Liver (tissue), 9 donors: ENCODE measurements around the gene CELF4. TPM values are rescaled to one million over a fixed set of nuclear protein-coding genes. Genes with fewer than 3 reads are reported as not detected.

Source experiments
- DNase-seq: peaks from one replicate; pipeline ENCODE4 v3.0.0-alpha.2; 2017; ENCODE audit warnings: low spot score
- H3K27ac ChIP-seq, 2 donors: one replicate each; pipeline ENCODE4 v1.7.0; 2013; ENCODE audit warnings: inconsistent platforms in 2 of 2, low read length in 2 of 2, control low read depth in 1 of 2, low read depth in 1 of 2, mild to moderate bottlenecking in 1 of 2
- H3K27me3 ChIP-seq, 4 donors: one replicate each; pipeline versions ENCODE4 v1.6.1 to v1.7.0; 2013; ENCODE audit warnings: low read length in 3 of 4, inconsistent platforms in 1 of 4, mild to moderate bottlenecking in 1 of 4, moderate library complexity in 1 of 4; ENCODE audit not compliant: control insufficient read depth in 4 of 4, insufficient read depth in 4 of 4
- H3K36me3 ChIP-seq, 4 donors: one replicate each; pipeline versions ENCODE4 v1.6.1 to v1.7.0; 2013; ENCODE audit warnings: low read length in 3 of 4, mild to moderate bottlenecking in 3 of 4, low read depth in 1 of 4, moderate library complexity in 1 of 4; ENCODE audit not compliant: control insufficient read depth in 4 of 4, insufficient read depth in 3 of 4
- H3K4me1 ChIP-seq, 4 donors: one replicate each; pipeline versions ENCODE4 v1.6.1 to v1.7.0; 2013; ENCODE audit warnings: low read length in 3 of 4, mild to moderate bottlenecking in 3 of 4, moderate library complexity in 1 of 4; ENCODE audit not compliant: control insufficient read depth in 4 of 4, insufficient read depth in 4 of 4
- H3K4me3 ChIP-seq, 3 donors: one replicate each; pipeline versions ENCODE4 v1.6.1 to v1.7.0; 2013; ENCODE audit warnings: low read length in 3 of 3, control low read depth in 1 of 3, low read depth in 1 of 3, mild to moderate bottlenecking in 1 of 3
- H3K9ac ChIP-seq, 2 donors: one replicate each; pipeline ENCODE4 v1.7.0; 2013; ENCODE audit warnings: low read length in 2 of 2, mild to moderate bottlenecking in 2 of 2, moderate library complexity in 2 of 2, control low read depth in 1 of 2, low read depth in 1 of 2
- H3K9me3 ChIP-seq, 4 donors: one replicate each; pipeline versions ENCODE4 v1.6.1 to v1.7.0; 2013; ENCODE audit warnings: low read length in 3 of 4; ENCODE audit not compliant: control insufficient read depth in 4 of 4
- CTCF ChIP-seq: fragments of 150-350 bp; IDR thresholded peaks from 2 replicates; pipeline ENCODE4 v1.5.1; 2017; ENCODE audit warnings: improper control_type of control experiment, low read depth, low read length; ENCODE audit not compliant: missing input control
- EGR1 ChIP-seq, 2 donors: IDR thresholded peaks; 2 replicates each; pipeline ENCODE4 v1.6.1; 2016 to 2018; ENCODE audit warnings: antibody characterized with exemption in 2 of 2, low read depth in 2 of 2
- FOXA1 ChIP-seq: IDR thresholded peaks from 2 replicates; pipeline ENCODE4 v1.6.1; 2016; ENCODE audit warnings: antibody characterized with exemption
- FOXA2 ChIP-seq: IDR thresholded peaks from 2 replicates; pipeline ENCODE4 v1.6.1; 2016; ENCODE audit warnings: antibody characterized with exemption
- GABPA ChIP-seq, 2 donors: IDR thresholded peaks in 1 of 2; conservative IDR thresholded peaks in 1 of 2; 2 replicates each; pipeline ENCODE4 v1.6.1; 2016; ENCODE audit warnings: antibody characterized with exemption in 2 of 2, mild to moderate bottlenecking in 1 of 2, moderate library complexity in 1 of 2
- HNF4A ChIP-seq, 2 donors: conservative IDR thresholded peaks; 2 replicates each; pipeline ENCODE4 v1.6.1; 2016; ENCODE audit warnings: antibody characterized with exemption in 2 of 2, mild to moderate bottlenecking in 2 of 2
- JUND ChIP-seq, 2 donors: IDR thresholded peaks; 2 replicates each; pipeline ENCODE4 v1.6.1; 2016; ENCODE audit warnings: antibody characterized with exemption in 2 of 2
- MAX ChIP-seq: IDR thresholded peaks from 2 replicates; pipeline ENCODE4 v1.6.1; 2016; ENCODE audit warnings: antibody characterized with exemption
- RAD21 ChIP-seq, 2 donors: IDR thresholded peaks; 2 replicates each; pipeline ENCODE4 v1.6.1; 2016; ENCODE audit warnings: antibody characterized with exemption in 2 of 2, mild to moderate bottlenecking in 2 of 2
- REST ChIP-seq: IDR thresholded peaks from 2 replicates; pipeline ENCODE4 v1.6.1; 2016; ENCODE audit warnings: antibody characterized with exemption, mild to moderate bottlenecking
- RXRA ChIP-seq, 2 donors: IDR thresholded peaks; 2 replicates each; pipeline ENCODE4 v1.6.1; 2017 to 2018; ENCODE audit warnings: antibody characterized with exemption in 2 of 2, mild to moderate bottlenecking in 1 of 2
- SP1 ChIP-seq: IDR thresholded peaks from 2 replicates; pipeline ENCODE4 v1.6.1; 2018; ENCODE audit warnings: antibody characterized with exemption, mild to moderate bottlenecking
- TAF1 ChIP-seq: conservative IDR thresholded peaks from 2 replicates; pipeline ENCODE4 v1.6.1; 2016; ENCODE audit warnings: antibody characterized with exemption, mild to moderate bottlenecking
- YY1 ChIP-seq: IDR thresholded peaks from 2 replicates; pipeline ENCODE4 v1.6.1; 2016; ENCODE audit warnings: antibody characterized with exemption, mild to moderate bottlenecking
- ZBTB33 ChIP-seq: IDR thresholded peaks from 2 replicates; pipeline ENCODE4 v1.6.1; 2016; ENCODE audit warnings: antibody characterized with exemption
- WGBS: extraction: QIAGEN DNeasy Blood & Tissue Kit; methylation state at CpG from one replicate; pipeline ENCODE4 v1.1.7; 2013; 5-methylcytosine and 5-hydroxymethylcytosine counted together
- polyA plus RNA-seq, 2 donors: library from polyadenylated mRNA; stranded (reverse) in 1 of 2; unstranded in 1 of 2; fragments of 200-250 nt in 1 of 2; fragments of >200 nt in 1 of 2; fragmentation: Nextera tagmentation in 1 of 2; extraction: Ambion mirVana in 1 of 2; gene quantifications; one replicate each; pipeline versions ENCODE4 v1.2.1 to v1.2.3, GENCODE V29; 2013 to 2015
- total RNA-seq, 2 donors: library from RNA; depleted of rRNA; stranded (reverse); fragments of >200 nt; gene quantifications; one replicate each; pipeline ENCODE4 v1.2.3, GENCODE V29; 2014
- donor health status: healthy.
- donor health status: healthy.
- donor health status: healthy.
- donor health status: healthy.
- donor health status: healthy.

The CELF4 gene
- total and polyA plus RNA-seq, 4 donors = 0.08 to 0.28 (median 0.21) TPM; not detected in 1

- H3K36me3 ChIP-seq = no peaks in the 10 kb centered on the region
- H3K4me3 ChIP-seq = no peak overlapping the region
- H3K9me3 ChIP-seq = no peaks in the 10 kb centered on the region
- H3K27ac ChIP-seq = no peak overlapping the region
- H3K4me1 ChIP-seq = peaks cover 0 to 4% (median 0%) of the 10 kb centered on the region in 4 donors
- DNase-seq = no peak
- WGBS = 74% methylated on average over 13 of the region's 13 CpGs
- no peak for TF ChIP-seq RXRA (IDR thresholded peaks at IDR 0.05)
- TF ChIP-seq JUND (IDR thresholded peaks at IDR 0.05) = no peak
- no peak for TF ChIP-seq MAX
- no peak for TF ChIP-seq HNF4A (conservative IDR thresholded peaks at IDR 0.05)
- TF ChIP-seq FOXA2 = no peak
- no peak for TF ChIP-seq SP1
- no peak for TF ChIP-seq GABPA (IDR thresholded peaks at IDR 0.05 in 1 of 2, conservative IDR thresholded peaks at IDR 0.05 in 1 of 2)
- no peak for TF ChIP-seq YY1
- TF ChIP-seq FOXA1 = no peak
- no peak for TF ChIP-seq REST
- no peak for TF ChIP-seq TAF1
- no peak for TF ChIP-seq RAD21 (IDR thresholded peaks at IDR 0.05)
- TF ChIP-seq CTCF = no peak
- no peak for TF ChIP-seq ZBTB33
- TF ChIP-seq EGR1 (IDR thresholded peaks at IDR 0.05; ENCODE audit: low read depth in 2 of 2) = no peak
- H3K27me3 ChIP-seq = peaks cover 0 to 3% (median 0%) of the 10 kb centered on the region in 4 donors
- H3K9ac ChIP-seq = no peak overlapping the region
Observed at GRCh38 chr18:37434161-37434860, 131.3 kb downstream of the CELF4 start.
